Astrocyte of the cerebellum (primary cell): ENCODE data around the gene COL4A1.
A peak's percentile ranks its signal among the peaks of the same experiment; 100 is the strongest.

Experiments used
- DNase-seq: peaks from one replicate; pipeline ENCODE4 v3.0.0-alpha.2; 2011; ENCODE audit warnings: low read depth
- H3K4me3 ChIP-seq: 2 replicates; pipeline ENCODE4 v1.5.1; 2011; ENCODE audit warnings: mild to moderate bottlenecking, low read depth, low read length, moderate library complexity
- in situ Hi-C: cut with HindIII; loops from 2 replicates; pipeline ENCODE4 v1.10.0; 2017; ENCODE audit warnings: low sequenced_read_pairs
- TF ChIP-seq, protein P1 (sequence below): IDR thresholded peaks from 2 replicates; pipeline ENCODE4 v1.5.1; 2012; ENCODE audit warnings: low read length, low read depth, moderate library complexity, mild to moderate bottlenecking; ENCODE audit errors: missing control alignments

The COL4A1 gene

GRCh38 chr13:110268061-110268460 lies 38.9 kb downstream of the COL4A1 start:
- TF ChIP-seq, protein P1, sequence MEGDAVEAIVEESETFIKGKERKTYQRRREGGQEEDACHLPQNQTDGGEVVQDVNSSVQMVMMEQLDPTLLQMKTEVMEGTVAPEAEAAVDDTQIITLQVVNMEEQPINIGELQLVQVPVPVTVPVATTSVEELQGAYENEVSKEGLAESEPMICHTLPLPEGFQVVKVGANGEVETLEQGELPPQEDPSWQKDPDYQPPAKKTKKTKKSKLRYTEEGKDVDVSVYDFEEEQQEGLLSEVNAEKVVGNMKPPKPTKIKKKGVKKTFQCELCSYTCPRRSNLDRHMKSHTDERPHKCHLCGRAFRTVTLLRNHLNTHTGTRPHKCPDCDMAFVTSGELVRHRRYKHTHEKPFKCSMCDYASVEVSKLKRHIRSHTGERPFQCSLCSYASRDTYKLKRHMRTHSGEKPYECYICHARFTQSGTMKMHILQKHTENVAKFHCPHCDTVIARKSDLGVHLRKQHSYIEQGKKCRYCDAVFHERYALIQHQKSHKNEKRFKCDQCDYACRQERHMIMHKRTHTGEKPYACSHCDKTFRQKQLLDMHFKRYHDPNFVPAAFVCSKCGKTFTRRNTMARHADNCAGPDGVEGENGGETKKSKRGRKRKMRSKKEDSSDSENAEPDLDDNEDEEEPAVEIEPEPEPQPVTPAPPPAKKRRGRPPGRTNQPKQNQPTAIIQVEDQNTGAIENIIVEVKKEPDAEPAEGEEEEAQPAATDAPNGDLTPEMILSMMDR = no peak
- no peak for DNase-seq
- in situ Hi-C loops = no loop called here
- no peak overlapping the region for H3K4me3 ChIP-seq

- TF ChIP-seq, protein P1 = no peak
- in situ Hi-C loops = no loop called here
- H3K4me3 ChIP-seq = no peak overlapping the region
- DNase-seq = no peak
These were observed 40.0 kb downstream of the COL4A1 start for GRCh38 chr13:110266983-110267382.

GRCh38 chr13:110266431-110266809 lies 40.5 kb downstream of the COL4A1 start:
- peak overlapping the region; percentile 23 for H3K4me3 ChIP-seq
- TF ChIP-seq, protein P1 = no peak
- in situ Hi-C loops = no loop called here
- no peak for DNase-seq

GRCh38 chr13:110265682-110266430 lies 41.1 kb downstream of the COL4A1 start:
- DNase-seq = no peak
- peak overlapping the region; percentile 23 for H3K4me3 ChIP-seq
- TF ChIP-seq, protein P1 = no peak
- in situ Hi-C loops = no loop called here

DNA sequence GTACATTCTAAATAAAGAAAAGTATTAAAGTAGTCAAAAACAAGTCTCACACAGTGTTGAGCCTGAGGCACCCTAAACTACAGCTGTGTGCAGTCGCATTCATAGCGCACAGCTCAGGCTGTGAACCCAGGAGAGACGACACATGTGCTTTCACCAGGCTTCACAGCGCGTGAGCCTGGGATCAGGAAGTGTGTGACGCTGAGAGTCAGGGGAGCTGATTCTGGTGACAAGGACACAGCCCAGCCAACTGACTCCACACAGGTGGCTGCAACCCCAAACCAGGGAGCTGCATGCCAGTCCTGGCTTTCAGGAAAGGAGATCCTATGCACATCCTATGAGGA lies 41.6 kb downstream of the COL4A1 start:
- no peak for DNase-seq
- TF ChIP-seq, protein P1 = no peak
- no peak overlapping the region for H3K4me3 ChIP-seq
- in situ Hi-C loops = no loop called here

- TF ChIP-seq, protein P1 = no peak
- in situ Hi-C loops = no loop called here
- H3K4me3 ChIP-seq = no peak overlapping the region
- DNase-seq = no peak
These were observed 42.2 kb downstream of the COL4A1 start for GRCh38 chr13:110264685-110265275.
